HL-60/S4 treated with phorbol 12-myristate 13-acetate at 8.2 ng/mL for 4 days and 3 days (cell line): ENCODE measurements around the gene ASAP2.

Experiments used
- in situ Hi-C: fragments of 300-500 bp; cut with MboI; formaldehyde crosslinking; loops from 2 replicates; pipeline ENCODE4 v1.15.0; 2022; ENCODE audit warnings: low sequenced_read_pairs

Gene ASAP2

DNA sequence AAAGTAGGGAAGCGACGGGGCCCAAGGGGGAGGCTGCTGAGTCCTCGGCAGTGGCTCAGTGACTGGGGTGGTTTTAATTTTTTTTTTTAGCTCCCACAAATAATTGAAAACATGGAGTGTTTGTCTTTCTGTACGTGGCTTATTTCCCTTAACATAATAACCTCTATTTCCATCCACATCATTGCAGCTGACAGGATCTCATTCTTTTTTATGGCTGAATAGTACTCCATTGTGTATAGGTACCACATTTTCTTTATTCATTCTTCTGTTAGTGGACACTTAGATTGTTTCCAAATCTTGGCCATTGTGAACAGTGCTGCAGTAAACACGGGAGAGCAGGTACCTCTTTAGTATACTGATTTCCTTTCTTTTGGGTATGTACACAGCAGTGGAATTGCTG lies 65.1 kb downstream of the ASAP2 start:
- in situ Hi-C loops, result no loop called here

DNA sequence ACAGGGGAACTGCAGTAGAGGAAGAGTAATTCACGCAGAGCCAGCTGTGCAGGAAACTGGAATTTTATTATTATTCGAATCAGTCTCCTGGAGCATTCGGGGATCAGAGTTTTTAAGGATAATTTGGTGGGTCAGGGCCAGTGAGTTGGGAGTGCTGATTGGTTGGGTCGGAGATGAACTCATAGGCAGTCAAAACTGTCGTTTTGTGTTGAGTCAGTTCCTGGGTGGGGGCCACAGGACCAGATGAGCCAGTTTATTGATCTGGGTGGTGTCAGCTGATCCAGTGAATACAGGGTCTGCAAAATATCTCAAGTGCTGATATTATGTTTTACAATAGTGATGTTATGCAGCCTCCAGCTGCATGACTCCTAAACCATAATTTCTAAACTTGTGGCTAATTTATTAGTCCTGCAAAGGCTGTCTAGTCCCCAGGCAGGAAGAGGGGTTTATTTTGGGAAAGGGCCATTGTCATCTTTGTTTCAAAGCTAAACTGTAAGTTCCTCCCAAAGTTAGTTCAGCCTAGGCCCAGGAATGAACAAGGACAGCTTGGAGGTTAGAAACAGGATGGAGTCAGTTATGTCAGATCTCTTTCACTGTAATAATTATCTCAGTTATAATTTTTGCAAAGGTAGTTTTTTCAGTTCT lies 67.0 kb downstream of the ASAP2 start:
- in situ Hi-C loops, result no loop called here

DNA sequence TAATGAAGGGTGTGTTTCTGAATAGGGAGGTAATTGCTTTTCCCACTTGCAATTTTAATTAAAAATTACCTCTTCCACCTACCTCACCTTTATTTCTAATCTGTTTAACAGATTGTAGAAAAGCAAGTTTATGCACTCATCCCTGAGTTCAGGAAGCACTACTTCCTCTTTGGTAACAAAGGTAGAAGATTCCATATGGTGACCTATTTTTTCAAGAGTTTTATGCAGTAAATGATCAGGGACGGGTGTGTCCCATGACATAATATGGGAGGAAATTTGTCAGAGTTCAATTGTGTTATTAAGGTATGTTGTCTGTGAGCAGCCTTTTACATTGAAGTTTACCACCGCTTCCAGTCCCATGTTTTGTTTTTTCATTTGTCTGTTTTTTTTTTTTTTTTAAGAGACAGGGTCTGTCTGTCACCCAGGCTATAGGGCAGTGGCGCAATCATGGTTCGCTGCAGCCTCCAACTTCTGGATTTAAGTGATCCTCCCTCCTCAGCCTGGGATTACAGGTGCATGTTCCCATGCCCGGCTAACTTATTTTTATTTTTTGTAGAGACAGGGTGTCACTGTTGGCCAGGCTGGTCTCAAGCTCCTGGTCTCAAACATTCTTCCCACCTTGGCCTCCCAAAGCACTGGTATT lies 68.2 kb downstream of the ASAP2 start:
- in situ Hi-C loops, result no loop called here

DNA sequence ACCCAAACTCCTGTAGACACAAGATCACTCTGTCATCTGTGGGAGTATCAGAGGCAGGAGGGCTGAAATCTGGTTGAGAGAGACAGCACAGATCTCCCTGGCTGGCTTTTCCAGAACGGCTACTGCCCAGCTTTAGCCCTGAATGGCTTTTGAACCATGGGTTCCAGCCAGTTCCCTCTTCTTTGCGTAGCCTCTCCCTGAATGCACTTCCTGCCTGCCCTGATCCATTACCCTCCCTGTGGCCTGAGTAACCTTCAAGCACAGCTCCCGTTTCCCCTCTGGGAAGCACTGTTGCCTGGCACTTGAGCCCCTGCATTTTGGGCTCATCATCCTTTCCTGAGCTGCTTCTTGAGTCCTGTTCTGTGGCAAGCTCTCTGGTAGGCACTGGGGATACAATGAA lies 68.8 kb downstream of the ASAP2 start:
- in situ Hi-C loops, result no loop called here

DNA sequence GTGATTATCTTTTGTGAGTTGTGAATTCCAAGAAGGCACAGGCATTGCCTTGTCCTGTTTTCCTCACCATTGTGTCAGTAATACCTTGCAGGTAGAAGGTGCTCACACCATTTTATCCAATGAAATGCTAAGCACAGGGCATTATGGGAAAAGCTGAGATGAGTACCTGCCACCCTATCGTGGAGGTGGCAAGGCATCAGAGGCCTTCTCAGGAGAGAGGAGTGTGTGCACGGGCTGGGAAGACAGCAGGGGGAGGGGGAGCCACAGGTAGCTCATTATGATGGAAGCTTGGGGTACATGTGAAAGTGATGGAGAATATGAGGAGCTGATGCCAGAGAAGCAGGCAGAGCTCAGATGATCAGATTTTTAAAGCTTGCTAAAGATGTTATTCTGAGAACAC lies 69.5 kb downstream of the ASAP2 start:
- in situ Hi-C loops, result no loop called here

DNA sequence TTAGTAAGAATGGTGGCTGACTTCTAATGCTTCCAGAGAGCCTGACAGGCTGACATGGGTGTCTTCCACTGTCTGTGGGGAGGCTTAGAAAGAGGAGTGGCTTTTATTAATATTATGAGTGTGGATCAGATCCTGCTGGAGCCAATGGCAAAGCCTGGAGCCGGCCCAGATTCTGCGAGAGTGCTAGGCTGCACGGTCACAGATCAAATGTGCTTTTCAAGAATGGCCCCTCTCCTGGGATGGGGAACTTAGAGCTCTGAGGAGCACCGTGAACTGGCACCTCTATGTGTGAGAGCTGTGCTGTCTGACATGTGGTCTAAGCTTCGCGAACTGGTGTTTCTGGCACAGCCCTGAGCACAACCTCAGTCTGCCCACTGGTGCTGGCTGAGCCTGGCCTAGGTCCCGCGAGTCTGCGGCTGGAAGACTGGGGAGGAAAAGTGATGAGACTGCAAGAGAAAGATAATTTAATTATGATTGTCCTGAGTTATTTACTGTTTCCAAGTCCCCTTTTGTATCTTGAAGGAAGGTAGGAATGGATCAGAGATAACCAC lies 70.4 kb downstream of the ASAP2 start:
- in situ Hi-C loops, result no loop called here

DNA sequence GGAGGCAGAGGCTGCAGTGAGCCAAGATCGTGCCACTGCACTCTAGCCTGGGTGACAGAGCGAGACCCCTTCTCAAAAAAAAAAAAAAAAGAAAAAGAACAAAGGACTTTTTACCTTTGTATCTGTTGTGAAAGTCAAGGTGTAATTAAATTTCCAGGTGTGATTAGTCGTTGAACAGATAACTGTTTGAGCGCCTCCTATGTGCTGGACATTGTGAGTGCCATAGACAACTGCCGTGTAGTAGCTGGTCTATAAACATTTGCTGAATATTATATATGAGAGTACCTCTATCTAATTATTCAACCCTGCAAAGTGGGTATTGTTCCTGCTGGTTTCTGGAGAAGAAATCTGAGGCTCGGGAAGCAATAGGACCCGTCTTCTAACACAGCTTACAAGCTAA lies 71.8 kb downstream of the ASAP2 start:
- in situ Hi-C loops, result no loop called here

DNA sequence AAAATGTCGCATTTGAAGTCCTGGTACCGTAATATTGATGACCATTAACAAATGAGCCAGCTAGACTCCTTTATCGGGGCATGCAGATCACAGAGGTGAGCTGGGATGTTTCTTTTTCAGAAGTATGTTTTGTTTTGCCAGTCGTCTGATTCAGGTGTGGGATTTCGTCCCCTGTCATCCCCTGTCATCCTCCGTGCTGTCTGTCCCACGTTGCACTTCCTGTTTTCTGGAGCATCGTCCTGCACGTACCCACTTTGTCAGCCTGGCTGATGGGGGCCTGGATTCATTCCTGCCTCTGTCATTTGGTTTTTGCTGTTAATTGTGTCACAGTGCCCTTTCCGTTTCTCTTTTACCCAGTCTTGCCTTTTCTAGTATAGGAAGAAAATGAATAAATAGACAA lies 72.8 kb downstream of the ASAP2 start:
- in situ Hi-C loops, result no loop called here

DNA sequence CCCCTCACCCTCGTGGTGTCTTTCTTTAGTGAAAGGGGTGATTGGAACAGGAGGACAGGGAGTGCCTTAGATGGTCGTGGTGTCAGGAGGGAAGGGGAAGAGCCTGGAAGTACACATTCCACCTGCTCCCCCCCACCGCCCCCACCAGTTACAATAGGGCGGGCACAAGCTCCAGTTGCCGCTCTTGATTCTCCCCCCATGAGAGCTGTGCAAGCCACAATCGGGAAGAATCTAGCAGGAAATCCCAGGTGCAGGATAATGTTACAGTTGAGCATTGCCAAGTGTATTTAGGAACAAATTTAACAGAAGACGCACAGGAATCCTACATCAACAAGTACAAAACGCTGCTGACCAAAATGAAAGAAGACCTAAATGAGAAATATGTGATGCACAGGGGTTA lies 73.6 kb downstream of the ASAP2 start:
- in situ Hi-C loops, result no loop called here

DNA sequence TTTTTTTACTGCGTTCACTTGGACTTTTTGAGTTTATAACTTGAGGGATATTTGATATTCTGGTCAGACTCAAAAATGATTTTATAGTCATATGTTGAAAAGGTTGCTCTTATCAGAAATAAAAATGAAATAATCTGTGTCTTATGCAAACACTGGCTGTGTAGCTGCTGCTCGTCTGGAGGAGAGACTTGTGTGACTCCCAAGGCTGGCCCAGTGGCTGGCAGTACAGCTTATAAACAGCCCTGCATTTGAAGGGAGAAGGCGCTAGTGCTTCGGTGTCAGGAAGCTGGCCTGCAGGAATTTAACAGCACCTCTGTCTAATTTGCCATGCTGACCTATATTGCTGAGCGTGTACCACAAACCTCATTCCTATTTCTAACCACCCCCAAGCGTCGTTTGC lies 74.5 kb downstream of the ASAP2 start:
- in situ Hi-C loops, result no loop called here

DNA sequence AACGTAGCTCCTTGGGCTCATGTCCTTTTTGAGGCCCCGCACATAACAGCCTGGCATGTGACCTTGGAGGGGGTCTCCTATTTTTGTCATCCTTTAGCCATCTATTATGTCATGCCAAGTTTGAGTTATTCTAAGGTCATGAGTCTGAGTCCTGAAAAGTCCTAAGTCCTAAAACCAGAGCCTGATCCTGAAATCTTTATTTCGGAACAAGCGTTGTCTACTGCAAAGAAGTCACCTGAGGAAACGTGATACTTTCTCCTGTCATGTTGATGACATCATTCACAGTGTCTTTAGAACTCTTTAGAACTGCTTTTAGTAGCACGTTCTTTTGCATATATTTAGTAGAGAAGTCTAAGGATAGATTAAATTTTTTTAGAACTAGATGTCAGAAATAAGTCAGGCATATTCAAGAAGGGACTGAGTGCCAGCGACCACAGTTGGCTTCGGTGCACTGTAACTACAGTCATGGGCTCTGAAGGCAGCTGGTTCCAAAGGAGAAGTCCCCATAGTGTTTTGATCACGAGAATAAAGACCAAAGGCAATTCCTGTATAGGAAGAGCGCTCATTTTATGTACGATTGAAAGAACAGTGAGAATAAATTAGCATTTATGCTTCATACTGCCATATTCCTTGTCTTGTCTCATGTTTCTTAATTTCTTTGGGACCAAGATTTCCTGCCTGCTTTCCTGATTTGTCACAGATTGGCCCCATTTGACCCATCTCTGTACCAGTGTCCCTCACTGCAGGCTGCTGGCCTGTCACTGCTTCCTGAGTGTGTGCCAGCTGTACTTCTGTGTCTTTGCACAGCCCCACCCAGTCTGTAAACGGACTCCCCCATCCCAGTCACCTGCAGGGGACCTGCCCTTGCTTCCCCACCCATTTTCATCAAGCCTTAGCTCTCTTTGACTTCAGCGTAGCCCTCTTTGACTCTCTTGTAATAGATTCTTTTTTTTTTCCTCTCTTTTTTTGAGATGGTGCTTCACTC lies 75.8 kb downstream of the ASAP2 start:
- in situ Hi-C loops, result no loop called here

DNA sequence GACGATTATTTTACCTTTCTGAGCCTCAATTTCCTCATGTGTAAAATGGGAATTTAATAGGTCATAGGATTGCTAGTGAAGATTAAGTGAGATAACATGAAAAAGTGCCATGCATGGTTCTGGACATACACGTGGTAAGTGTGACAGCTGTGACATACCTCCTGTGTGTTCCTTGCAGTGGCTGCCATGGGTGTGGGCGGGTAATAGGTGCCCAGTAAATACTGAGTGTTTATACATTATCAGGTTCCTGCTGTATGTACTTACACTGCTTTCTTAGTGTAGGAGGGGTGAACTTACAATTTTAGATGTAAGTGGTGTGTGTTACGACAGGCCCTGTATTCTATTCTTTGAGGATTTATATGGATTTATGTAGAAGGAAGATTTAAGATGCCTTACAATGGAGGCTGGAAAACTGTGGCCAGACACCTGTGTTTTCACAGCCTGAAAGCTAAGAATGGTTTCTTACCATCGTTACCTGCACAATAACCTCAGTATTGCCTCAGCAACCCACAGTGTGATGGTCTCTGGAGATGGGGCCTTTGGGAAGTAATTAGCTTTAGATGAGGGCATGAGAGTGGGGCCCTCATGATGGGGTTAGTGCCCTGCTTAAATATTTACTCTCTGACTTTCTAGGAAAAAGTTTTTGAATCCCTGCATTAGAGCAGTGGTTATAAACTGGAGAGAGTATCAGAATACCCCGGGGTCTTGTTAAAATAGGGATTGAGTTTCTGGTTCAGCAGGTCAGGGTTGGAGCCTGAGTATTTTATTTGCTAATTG lies 78.1 kb downstream of the ASAP2 start:
- in situ Hi-C loops, result no loop called here

DNA sequence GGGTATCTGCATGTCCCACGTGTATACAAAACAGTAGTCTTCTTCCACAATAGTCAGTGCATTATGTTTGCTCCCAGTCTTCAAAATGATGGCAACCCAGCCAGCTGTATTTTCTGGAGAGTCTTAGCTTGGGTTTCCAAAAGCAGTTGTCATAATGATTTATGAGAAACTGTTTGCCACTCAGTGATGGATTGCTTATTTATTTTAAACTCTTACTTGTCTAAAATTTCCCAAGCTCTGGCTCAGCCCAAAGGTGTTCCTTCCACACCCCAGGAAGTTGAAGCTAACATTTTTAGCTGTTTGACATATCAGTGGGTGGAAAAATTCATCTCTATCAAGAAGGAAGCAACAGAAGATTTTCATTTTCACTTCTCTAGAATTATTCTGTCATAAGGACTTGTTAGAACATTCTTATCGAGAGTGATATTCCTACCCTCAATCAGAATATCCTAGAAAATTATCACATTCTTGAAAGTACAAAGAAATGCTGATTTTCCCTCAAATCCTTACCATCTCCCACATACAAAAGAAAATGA lies 78.8 kb downstream of the ASAP2 start:
- in situ Hi-C loops, result no loop called here

DNA sequence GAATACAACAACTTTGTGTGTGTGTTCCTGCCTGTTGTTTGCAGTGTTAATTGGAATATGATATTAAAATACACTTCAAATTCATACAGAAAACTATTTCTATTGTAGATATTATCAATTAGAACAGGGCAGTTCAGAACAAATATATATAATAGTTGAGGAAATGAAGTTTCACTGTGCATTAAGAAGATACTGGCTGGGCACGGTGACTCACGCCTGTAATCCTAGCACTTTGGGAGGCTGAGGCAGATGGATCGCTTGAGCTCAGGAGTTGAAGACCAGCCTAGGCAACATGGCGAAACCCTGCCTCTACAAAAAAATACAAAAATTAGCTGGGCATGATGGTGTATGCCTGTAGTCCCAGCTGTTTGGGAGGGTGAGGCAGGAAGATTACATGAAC lies 79.3 kb downstream of the ASAP2 start:
- in situ Hi-C loops, result no loop called here

DNA sequence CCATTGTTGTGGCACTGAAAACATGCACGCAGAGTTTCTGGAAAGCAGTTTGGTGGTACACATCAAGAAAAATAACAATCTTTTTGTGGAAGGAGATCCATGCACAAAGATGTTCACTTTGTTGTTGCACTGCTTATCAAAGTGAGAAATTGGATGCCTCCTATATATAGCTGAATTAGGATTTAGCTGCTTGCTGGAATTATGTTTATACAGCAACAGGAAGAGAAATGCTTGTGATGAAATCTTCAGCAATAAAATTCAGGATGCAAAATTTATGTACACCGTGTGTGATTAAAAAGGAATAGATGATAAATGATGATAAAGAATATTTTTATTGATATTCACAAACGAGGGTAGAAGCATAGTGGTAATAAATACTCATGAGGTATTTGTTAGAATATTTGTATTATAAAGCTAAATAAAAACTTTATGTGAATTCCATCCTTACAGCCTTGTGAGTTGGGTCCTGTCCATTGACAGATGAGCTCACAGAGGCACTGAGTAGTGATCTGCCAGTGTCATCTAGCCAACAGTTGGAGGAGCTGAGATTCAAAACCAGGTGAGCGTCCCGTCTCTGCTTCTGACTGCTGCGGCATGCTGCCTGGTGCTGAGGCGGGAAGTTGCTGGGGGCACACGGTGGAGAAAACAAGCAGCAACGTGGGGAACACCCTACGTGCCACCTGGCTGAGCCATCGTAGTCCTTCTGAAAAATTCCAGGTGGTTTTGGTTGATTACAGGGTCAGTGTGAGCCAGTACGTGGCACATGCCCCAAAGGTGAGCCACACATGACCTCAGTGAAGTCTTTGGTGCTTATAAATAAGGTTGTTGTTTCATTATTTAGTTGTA lies 80.2 kb downstream of the ASAP2 start:
- in situ Hi-C loops, result no loop called here

DNA sequence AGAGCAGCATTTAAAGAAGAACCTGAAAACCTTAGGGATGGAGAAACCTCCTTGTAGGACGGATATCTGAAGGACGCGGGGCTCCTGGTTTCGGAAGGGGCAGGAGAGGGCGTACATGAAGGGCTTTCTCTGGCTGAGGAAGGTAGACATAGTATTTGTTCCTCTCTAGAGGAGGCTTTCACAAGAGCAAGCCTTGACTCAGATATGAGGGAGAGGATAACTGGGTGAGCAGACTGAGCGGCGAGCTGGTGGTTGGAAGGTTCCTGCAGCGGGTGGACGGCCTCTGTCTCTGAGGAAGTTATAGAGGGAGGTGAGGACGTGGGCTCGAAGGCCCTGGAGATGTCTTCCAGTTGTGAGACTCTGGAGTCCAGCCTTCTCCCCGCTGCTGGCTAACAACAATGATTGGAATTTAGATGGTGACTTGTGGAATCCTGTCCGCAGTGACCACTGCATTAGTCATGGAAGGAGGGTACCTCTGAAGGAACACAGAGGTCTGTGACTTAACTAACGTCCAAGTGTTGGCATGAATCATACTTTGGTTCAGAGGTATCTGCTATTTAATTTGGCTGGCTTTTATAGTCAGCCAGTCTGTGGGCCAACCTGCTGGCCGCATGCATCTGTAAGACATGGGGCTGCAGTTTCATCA lies 80.9 kb downstream of the ASAP2 start:
- in situ Hi-C loops, result no loop called here

DNA sequence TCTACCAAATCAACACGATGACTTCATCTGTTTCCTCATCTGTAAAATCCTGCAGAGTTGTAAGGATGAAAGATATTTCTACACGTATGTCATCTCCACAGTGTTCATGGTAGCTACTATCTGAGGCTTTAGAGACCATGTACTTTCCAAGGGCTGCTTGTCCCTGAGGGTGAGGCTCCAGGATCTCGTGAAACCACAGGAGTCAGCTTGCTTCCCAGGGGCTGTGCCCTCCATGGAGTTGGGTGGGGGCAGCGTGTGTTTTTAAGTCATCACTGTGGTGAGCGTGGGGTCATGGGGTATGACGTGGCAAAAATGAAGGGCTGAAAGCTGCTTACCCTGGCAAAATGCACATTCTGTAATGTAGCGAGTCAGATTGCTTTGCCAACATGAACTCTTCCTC lies 81.6 kb downstream of the ASAP2 start:
- in situ Hi-C loops, result no loop called here

DNA sequence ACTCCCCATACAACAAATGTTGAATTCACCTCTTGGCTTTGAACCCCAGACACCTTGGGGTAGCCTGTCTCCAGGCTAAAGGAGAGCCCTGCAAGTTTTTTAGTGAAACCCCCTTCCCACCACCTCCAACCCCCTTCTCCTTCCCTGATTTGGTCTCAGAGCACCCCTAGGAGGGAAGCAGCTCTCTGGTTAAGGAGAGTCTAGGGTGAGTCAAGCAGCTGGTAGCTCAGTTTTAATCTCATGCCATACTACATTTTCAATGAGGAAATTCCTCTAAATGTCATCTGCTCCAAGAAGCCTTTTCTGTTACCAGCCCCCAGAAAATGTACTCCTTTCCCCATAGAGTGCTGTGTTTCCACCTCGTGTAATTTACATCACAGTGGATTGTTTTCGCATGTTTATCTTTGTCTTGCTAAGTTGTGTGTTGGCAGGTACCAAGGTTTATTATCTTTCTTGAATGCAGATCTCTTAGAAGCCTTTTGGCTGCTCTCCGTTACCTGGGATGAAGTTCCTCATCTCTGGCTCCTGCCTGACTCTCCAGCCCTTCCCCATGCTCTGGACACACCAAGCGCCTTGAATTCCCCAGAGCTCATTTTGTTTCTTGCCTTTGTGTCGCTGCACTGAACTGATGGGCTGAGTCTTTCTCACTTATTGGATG lies 82.2 kb downstream of the ASAP2 start:
- in situ Hi-C loops, result no loop called here

DNA sequence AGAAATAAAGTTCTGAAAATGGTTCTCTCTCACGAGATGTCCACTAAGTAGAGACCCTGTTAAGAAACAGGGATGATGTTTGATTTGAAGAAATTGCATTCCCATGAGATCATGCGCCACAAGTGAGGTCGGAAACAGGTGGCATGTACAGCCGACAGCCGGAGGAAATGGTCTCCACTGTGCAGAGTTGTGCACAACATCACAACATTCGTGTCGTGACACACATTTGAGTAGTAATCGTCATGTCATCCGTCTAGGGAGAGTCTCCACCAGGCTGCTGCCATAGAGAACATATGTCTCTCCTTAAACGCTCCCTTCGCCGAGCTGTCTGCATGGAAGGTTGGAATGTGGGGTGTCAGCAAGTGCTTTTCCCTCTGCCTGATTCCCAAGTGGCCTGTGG lies 84.7 kb downstream of the ASAP2 start:
- in situ Hi-C loops, result no loop called here
